ENCODE results near the gene TRPC4AP. TPM values are rescaled to one million over a fixed set of nuclear protein-coding genes. Genes with fewer than 3 reads are reported as not detected.

Gene TRPC4AP
- total RNA-seq, 1 donor from 2014 or later, result 30.3 TPM

DNA sequence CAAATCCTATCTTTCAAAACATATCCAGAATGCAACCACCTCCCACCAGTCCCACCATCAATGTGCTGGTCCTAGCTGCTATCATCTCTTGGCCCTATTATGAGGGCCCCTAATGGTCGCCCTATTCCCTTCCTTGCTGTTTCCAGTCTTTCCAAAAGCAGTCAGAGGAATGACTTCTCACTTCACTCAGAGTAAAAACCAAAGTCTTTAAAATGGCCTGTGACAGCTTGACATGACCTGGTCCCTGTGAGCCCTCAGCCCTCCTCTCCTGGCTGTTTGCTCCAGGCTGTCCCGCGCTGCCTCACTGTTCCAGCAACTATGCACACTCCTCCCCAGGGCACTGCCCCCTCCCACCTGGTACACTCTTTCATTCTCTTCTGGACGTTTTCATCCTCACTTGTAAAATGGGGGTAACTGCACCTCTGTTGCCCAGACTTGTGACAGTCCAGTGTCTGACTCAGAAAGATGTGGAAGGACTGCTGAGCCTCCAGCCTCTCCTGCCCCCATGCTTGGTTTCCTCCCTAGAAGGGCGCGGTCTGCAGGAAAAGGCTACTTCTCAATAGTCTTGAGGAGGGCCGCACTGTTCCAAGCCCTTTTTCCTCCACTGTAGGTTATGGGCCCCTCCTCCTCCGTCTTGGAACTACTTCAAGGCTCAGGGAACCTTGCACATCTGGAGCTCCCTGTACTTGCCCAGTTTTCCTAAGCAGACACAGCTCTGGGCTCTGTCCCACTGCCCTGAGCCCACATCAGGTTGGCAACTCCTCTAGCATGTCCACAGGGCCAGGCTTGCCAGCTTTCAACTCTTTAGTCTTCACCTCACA, 72.3 kb downstream of the TRPC4AP start:
- H3K4me3 ChIP-seq (ENCODE audit: low read depth, low read length), result no peak overlapping the region
- no peak for DNase-seq (ENCODE audit: low read depth)
- peaks cover 26% of the 10 kb centered on the region for H3K36me3 ChIP-seq (ENCODE audit: control insufficient read depth, insufficient read depth, low read length)
- FAIRE-seq, result no peak
- TF ChIP-seq, protein P1, sequence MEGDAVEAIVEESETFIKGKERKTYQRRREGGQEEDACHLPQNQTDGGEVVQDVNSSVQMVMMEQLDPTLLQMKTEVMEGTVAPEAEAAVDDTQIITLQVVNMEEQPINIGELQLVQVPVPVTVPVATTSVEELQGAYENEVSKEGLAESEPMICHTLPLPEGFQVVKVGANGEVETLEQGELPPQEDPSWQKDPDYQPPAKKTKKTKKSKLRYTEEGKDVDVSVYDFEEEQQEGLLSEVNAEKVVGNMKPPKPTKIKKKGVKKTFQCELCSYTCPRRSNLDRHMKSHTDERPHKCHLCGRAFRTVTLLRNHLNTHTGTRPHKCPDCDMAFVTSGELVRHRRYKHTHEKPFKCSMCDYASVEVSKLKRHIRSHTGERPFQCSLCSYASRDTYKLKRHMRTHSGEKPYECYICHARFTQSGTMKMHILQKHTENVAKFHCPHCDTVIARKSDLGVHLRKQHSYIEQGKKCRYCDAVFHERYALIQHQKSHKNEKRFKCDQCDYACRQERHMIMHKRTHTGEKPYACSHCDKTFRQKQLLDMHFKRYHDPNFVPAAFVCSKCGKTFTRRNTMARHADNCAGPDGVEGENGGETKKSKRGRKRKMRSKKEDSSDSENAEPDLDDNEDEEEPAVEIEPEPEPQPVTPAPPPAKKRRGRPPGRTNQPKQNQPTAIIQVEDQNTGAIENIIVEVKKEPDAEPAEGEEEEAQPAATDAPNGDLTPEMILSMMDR (IDR thresholded peaks at IDR 0.05; ENCODE audit: insufficient read depth, low read length, severe bottlenecking), result no peak
- H3K27me3 ChIP-seq (ENCODE audit: control insufficient read depth, insufficient read depth, low read length), result no peaks in the 10 kb centered on the region

DNA sequence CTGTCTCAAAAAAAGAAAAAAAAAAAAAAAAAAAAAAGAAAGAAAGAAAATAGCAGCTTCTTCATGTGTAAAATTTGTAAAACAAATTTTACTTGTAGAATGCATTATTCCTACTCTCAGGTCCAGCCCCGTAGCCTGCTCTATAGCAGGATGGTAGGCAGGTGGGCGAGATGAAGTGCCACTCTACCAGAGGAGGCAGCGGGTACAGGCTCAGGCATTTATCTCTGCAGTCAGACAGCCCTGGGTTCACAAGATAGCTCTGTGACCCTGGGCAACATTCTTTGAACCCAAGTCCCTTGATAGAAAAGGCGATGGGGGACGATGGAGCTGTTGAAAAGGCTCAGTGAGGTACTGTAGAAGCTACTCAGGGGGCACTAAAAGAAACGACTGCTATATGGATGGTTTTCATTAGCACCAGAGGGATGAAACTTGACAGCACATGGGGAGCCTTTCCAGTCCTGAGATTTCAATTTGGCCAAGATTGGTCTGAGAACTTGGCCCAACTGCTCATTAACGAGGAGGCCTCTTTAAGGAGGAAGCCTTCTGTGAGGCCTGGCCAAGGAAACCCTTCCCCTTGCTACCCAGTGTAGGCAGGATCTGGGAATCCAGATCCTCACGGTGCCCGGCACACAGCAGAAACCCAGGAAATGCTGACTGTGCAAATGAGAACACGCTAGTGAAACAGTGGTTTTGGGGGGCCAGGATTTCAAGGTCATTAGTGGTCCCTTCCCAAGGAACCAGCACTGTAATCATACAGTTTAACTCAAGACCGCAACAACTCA, 73.8 kb downstream of the TRPC4AP start:
- TF ChIP-seq, protein P1 (IDR thresholded peaks at IDR 0.05; ENCODE audit: insufficient read depth, low read length, severe bottlenecking), result no peak
- no peak for FAIRE-seq
- no peak for DNase-seq (ENCODE audit: low read depth)
- Histone ChIP-seq H3K36me3 (ENCODE audit: control insufficient read depth, insufficient read depth, low read length) (peaks cover 23% of the 10 kb centered on the region), H3K27me3 (ENCODE audit: control insufficient read depth, insufficient read depth, low read length) (no peaks in the 10 kb centered on the region), H3K4me3 (ENCODE audit: low read depth, low read length) (no peak overlapping the region)

DNA sequence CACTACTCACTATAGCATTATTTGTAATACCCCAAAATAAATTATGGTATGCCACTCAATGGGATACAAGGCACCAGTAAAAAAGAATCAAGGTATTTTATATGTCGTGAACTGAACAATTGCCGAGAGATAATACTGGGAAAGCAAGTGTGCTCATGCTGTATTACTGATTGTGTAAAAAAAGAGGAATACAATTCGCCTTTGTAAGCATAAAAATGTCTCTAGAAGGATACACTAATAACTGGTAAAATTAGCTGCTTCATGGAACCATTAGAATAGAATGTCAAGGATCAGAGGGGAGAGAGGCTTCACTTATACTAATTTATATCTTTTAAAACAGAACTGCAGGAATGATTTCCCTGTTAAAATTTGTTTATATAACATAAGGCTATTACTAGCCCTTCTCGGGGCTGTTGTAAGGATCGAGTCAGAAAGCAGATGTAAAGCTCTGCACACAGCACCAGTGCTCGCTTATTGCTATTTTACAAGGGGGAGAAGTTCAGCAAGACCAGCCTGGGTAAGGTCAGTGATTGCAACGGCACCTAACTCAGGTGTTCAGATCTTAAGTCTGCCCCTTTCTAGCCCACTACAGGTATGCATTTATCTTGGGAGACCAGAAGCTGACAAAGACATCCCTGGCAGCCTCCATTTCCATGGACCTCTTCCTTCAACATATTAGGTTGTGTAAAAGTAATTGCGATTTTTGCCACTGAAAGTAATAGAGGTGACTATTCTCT, 75.3 kb downstream of the TRPC4AP start:
- FAIRE-seq, result no peak
- TF ChIP-seq, protein P1 (IDR thresholded peaks at IDR 0.05; ENCODE audit: insufficient read depth, low read length, severe bottlenecking), result no peak
- H3K4me3 ChIP-seq (ENCODE audit: low read depth, low read length), result no peak overlapping the region
- peaks cover 26% of the 10 kb centered on the region for H3K36me3 ChIP-seq (ENCODE audit: control insufficient read depth, insufficient read depth, low read length)
- H3K27me3 ChIP-seq (ENCODE audit: control insufficient read depth, insufficient read depth, low read length), result no peaks in the 10 kb centered on the region
- DNase-seq (ENCODE audit: low read depth), result no peak

DNA sequence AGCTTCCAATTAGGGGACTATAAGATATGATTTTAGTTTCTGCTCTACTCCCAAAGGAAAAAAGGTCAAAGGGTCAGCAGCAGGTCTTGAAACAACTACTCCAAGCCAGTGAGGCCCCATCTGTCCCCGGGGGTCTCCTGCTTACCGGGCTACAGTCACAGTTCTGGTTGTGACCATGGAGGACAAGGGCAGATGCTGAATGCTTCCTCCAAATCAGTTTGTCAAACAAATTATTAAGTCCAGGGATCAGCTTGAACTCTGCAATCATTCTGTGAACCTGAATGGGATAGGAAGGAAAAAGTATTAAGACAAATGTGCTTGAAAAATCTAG, 76.8 kb downstream of the TRPC4AP start:
- H3K36me3 ChIP-seq (ENCODE audit: control insufficient read depth, insufficient read depth, low read length), result peaks cover 28% of the 10 kb centered on the region
- no peak for FAIRE-seq

DNA sequence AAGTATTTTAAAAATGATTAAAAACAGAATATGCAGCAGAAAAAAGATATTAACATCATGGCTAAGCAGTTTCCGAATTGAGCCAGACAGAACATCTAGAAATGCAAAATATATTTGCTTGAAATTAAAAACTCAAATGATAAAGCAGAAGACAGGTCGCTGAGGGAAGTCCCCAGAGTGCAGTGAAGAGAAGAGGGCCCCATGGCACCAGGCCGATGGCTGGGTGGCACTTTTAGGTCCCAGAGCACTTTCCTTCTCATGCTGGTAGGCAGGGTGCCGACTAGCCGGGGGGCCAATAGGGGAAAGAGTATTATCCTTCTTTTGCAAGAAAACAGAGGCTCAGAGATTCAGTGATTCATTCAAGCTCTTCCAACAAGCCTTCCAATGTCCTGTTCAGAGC, 78.1 kb downstream of the TRPC4AP start:
- H3K36me3 ChIP-seq (ENCODE audit: control insufficient read depth, insufficient read depth, low read length), result peaks cover 31% of the 10 kb centered on the region
- DNase-seq (ENCODE audit: low read depth), result no peak
- H3K4me3 ChIP-seq (ENCODE audit: low read depth, low read length), result no peak overlapping the region

More for the DNA sequence above, 76.8 kb downstream of the TRPC4AP start:
- DNase-seq (ENCODE audit: low read depth), result no peak
- TF ChIP-seq, protein P1 (IDR thresholded peaks at IDR 0.05; ENCODE audit: insufficient read depth, low read length, severe bottlenecking), result no peak
- H3K27me3 ChIP-seq (ENCODE audit: control insufficient read depth, insufficient read depth, low read length), result no peaks in the 10 kb centered on the region
- no peak overlapping the region for H3K4me3 ChIP-seq (ENCODE audit: low read depth, low read length)

More for the DNA sequence above, 78.1 kb downstream of the TRPC4AP start:
- no peak for FAIRE-seq
- no peaks in the 10 kb centered on the region for H3K27me3 ChIP-seq (ENCODE audit: control insufficient read depth, insufficient read depth, low read length)
- TF ChIP-seq, protein P1 (IDR thresholded peaks at IDR 0.05; ENCODE audit: insufficient read depth, low read length, severe bottlenecking), result no peak
